HG03442 (cell line): Measurements from ENCODE around the gene AGO4.
"Not testable (repeated sequence)": the region's sequence is repeated elsewhere in the genome, so short reads cannot be mapped to it uniquely, and the experiment has no call there.

ENCODE experiments used
- ATAC-seq: cut with Tn5 transposase; IDR thresholded peaks from one replicate; pipeline ENCODE4 v1.9.1; 2021; ENCODE audit warnings: mild to moderate bottlenecking, moderate library complexity; ENCODE audit not compliant: unreplicated experiment

AGO4 gene

DNA sequence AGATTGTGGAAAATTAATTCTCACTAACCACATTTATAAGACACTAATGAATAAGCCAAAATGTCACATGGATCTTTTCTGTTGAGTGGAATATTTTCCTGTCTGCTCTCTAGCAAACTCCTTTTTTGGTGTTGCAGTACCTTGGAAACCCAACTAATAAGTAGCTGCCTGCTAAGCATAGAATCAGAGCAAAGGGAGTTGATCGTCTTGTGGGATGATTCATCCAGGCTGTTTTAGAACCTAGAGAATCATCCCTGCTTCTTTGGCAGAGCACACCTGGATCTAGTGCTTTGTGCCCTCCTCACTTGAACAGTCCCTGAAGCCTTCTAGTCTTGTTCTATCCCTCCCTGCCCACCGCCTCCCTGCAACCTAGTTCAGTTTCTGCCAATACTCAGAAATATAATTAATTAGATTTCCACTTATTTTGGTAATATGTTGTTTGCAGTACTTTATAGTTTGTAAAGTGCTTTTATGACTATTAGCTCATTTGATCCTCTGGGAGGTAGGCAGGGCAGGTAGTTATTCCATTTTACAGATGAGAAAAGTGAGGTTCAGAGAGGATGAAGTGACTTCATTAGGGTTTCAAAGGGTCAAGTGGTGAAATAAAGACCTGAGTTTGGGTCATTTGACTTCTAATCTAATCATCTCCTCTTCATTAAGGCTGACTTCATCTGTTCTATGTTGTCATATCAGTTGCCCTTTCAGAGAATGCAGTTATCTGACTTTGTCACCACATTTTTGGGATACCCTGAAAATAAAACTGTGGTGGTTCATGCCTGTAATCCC lies 2.5 kb downstream of the AGO4 start:
- ATAC-seq: no peak

- ATAC-seq: not testable (repeated sequence)
Measured at GRCh38 chr1:35812754-35813153, 4.9 kb downstream of the AGO4 start.

GRCh38 chr1:35825255-35825654 lies 17.4 kb downstream of the AGO4 start:
- no peak for ATAC-seq

DNA sequence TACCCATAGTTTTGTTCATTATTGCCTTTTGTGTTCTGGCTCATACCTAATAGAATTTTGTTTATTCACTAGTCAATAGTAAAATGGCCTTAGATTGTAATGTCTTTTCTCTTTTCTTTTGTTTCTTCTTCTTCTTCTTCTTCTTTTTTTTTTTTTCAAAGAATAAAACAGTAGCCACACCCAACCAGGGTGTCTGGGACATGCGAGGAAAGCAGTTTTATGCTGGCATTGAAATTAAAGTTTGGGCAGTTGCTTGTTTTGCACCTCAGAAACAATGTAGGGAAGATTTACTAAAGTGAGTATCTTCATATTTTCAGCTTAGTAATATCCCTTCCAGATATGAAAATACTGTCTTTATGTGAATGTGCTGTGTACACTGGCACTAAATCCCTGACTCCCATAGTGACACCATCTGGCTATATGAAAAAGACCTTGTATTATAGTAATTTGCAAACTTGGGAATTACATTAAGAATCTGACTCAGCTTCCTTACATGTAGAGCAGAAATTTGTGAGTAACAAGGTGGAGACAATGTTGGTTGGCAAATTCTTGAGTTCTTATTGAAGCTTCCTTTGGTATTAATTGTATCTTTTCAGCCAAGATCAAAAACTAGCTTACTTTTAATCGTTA lies 24.6 kb downstream of the AGO4 start:
- no peak for ATAC-seq

DNA sequence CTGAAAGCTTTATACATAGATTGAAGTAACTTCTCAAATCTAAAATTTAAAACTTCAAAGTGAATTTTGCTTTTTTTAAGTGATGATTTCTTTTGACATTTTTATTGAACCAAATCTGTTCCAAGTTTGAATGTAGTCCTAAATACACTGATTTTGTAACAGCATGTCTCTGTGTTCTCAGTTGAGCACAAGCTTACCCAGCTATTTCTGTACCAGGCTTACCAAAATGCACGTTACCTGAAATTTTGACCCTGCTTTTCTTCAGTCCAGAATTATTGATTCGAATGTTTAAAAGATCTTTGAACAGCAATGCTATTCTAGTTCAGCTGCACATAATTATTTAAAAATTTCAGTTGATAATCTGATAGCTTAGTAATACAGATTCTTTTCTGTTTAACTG lies 25.6 kb downstream of the AGO4 start:
- no peak for ATAC-seq

DNA sequence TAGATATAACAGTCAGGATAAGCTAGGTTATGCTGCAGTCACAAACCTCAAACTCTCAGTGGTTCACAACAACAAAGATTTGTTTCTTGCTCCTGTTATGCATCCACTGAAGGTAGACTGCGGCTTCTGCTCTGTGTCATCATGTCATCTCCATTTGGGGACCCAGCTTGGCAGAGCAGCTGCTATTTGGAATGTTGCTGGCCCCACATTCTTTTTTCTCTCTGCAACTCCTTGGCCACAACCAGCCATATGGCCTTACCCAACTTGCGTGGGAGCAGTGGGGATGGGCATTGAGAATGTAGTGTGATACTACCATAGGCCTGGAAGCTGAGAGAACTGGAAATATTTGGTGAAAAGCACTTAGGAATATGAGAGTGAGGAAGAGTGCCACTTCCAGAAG lies 26.4 kb downstream of the AGO4 start:
- ATAC-seq: no peak

DNA sequence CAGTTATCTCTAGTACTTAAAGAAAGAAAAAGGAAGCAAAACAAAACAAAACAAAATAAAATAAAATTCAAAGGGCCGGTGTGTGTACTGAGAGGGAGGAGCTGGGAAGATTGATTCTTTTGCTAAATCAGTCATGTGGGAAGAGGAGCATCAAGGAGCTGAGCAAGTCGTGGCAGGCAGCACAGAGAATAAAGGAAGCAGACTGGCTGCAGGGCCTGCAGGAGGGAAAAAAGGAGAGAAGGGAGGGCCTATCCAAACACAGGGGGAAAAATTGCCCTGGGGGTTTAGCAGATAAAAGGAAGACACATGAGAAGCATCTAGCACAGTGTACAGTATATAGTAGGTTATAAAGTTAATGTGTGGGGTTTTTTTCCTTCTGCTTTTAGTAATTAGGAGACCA lies 27.6 kb downstream of the AGO4 start:
- no peak for ATAC-seq

DNA sequence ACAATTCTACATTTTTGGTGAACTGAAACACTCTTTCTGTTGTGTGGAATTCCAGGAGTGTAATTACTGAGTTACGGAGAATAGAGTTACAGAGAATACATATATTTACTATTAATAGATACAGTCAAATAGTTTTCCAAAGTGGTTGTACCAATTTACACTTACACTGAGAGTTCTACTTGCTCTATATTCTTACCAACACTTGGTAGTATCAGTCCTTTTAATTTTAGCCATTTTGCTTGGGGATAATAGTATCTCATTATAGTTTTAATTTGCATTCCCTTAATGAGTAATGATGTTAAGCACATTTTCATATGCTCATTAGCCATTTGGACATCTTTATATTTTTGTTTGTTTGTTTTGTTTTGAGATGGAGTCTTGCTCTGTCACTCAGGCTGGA lies 28.9 kb downstream of the AGO4 start:
- ATAC-seq: no peak

- ATAC-seq: no peak
Measured at GRCh38 chr1:35838693-35839245, 31.0 kb downstream of the AGO4 start.

DNA sequence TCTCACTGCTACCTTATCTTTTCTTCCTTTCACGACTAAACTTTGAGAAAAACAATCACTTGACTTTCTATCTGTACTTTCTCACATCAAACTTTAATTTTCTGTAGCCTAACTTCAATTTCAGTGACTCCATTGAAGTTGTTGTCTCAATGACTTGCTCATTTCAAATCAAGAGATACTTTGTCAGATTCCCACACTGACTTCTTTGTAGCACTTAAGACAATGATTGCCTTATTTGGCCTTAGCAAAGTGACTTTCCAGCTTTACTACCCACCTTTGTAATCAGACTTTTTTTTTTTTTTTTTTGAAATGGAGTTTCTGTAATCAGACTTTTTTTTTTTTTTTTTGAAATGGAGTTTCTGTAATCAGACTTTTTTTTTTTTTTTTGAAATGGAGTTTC lies 37.0 kb downstream of the AGO4 start:
- ATAC-seq: no peak

DNA sequence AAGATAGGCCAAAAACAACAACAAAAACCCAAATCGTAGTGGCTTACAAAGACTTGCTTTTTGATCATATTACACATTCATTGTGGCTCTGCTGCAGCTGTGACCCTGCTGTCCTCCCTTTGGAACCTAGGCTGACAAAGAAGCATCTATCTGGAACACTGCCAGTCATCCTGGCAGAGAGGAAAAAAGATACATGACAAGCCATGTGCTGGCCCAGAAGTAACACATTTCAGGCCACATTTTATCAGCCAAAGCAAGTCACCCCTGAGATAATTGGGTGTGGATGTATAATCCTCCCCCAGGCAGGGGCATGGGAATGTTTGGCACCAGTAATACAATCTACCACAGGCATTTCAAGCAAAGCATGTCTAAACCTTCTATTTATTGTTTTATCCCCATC lies 38.0 kb downstream of the AGO4 start:
- no peak for ATAC-seq

GRCh38 chr1:35847935-35848565 lies 40.2 kb downstream of the AGO4 start:
- ATAC-seq: no peak

- no peak for ATAC-seq
Measured at GRCh38 chr1:35850051-35850450, 42.2 kb downstream of the AGO4 start.

DNA sequence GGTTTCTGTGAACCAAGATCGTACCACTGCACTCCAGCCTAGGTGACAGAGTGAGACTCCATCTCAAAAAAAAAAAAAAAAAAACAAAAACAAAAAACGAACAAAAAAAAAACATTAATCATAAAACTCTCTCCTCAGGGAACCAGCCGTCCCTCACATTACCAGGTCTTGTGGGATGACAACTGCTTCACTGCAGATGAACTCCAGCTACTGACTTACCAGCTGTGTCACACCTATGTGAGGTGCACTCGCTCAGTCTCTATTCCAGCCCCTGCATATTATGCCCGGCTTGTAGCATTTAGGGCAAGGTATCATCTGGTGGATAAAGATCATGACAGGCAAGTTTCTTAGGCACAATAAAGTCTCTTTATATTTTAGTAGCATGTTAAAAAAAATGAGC lies 42.9 kb downstream of the AGO4 start:
- no peak for ATAC-seq

DNA sequence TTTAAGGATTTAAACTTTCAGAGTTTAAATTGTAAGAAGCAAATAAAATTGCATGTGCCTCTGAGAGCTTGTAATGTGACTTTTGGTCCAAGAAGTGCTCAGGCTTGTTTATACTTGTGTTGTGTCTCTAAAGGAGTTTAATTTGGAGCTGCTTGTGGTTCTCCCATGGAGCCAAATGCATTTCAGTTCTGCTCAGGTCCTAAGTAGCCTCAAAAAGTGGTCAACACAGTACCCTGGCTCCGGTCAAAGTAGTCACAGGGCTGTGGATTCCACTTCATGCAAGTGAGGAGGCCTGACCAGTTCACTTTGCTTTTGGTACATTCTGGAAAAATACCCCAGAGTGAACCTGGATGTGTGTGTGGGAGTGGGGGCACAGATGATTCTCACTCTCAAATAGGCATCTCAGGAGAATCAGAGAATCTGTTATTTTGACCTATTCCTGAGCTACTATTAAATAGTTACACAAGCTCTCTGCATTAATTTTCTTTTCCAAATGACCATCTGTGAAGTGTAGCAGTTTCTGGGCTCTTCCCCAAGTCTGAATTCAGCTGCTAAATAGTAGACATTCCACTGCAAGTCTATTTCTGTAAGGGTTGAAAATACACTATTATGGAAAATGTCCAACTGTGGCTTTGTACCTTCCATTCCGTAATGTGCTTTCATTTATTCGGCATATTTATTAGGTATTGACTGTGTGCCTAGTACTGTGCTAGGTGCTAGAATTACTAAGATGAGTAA lies 43.5 kb downstream of the AGO4 start:
- no peak for ATAC-seq

GRCh38 chr1:35852241-35852640 lies 44.4 kb downstream of the AGO4 start:
- ATAC-seq: no peak

- ATAC-seq: no peak
Measured at GRCh38 chr1:35854989-35855700, 47.3 kb downstream of the AGO4 start.

DNA sequence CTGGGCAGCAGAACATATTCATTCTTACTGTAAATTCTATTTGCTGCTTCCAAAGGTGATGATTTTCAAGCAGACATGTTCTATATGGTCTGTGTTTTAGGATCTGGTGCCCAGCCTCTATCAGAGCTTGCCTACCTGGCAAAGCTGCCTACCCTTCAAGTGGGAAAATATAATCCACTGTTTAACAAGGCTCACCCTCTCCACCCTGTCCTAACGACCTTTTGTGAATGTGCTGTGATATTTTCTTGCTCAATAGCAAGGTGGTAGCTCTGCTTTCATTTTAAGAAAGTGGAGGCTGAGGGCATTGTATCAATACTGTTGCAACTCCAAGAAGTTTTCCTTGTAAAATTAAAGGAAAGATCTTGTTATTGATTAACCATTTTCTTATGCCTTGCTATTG lies 49.1 kb downstream of the AGO4 start:
- ATAC-seq: no peak

GRCh38 chr1:35857830-35858229 lies 50.0 kb downstream of the AGO4 start:
- ATAC-seq: no peak

DNA sequence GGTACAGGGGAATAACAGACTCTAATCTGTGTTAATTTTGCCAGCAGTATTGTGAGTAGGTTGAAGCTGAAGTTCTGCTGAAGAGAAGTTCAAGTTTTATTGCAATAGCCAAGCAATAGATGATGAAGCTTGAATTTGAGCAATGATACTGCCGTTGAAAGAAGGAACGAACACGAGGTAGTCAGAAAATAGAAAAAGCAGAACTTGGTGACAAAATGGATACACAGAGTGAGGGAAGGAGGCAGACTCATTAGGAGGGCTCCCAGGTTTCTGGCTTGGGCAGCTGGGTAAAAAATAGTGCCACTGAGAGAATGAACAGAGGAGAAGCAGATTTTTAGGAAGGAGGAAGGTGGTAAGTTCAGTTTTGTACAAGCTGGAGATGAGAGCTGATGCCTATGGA lies 52.9 kb downstream of the AGO4 start:
- no peak for ATAC-seq

DNA sequence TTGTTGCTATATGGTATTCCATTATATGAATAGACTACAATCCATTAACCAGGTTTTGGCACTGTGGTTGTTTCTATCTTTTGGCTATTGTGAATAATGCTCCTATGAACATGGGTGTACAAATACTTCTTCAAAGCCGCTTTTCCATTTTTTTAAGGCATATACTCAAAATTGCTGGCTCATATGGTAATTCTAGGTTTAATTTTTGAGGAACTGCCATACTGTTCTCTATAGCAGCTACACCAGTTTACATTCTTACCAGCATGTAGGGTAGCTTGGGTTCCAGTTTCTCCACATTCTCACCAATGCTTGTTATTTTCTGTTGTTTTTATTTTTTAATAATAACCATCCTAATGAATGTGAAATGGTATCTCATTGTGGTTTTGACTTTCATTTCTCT lies 55.3 kb downstream of the AGO4 start:
- no peak for ATAC-seq
